Putamen (tissue), 1 donor: ENCODE results near the gene RAMP2.
"Not testable (repeated sequence)": the region's sequence is repeated elsewhere in the genome, so short reads cannot be mapped to it uniquely, and the experiment has no call there.

Experiments used
- DNase-seq: peaks from one replicate; pipeline ENCODE4 v3.0.0-alpha.2; 2016; ENCODE audit warnings: low spot score

RAMP2 gene

DNA sequence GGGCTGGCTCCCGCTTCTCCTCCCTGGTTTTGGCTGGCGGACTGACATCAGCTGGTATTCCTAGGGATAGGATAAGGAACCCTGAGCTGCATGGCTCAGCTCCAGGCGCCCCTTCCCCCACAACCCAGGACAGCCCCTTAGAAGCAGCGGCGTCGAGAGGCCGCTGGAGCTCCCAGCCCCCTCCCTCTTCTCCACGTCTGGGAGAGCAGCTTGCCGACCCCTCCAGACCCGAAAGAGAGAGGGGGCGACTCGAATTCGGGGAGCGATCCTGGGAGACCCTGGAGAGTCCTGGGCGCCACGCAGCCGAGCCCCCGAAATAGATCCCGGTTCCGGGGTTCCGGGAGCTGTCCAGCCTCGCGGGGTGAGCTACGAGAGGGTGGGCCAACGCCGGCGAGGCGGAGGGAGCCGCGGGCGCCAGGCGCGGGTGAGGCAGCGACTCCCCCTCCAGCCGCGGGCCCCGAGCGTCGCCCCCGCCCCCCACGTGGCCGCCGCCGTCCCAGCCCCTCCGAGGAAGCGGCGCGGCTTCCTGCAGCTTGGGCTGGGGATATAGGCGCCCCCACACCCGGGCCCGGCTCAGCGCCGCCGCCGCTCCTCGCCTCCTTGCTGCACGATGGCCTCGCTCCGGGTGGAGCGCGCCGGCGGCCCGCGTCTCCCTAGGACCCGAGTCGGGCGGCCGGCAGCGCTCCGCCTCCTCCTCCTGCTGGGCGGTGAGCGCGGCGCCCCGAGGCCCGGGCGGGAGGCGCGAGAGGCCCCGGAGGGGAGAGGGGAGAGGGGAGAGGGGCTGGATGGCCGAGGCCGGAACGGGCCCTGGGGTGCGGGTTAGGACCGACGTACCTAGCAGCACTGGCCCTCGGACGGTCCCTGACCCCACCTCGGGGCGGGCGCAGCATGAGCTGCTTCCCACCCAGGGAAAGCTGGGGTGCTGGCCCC is at the start of gene RAMP2:
TSS of gene RAMP2 (plus strand) at position 576 of the 930 bp plus-strand sequence. CDS start at position 611, 35 bp downstream.
- DNase-seq: no peak

DNA sequence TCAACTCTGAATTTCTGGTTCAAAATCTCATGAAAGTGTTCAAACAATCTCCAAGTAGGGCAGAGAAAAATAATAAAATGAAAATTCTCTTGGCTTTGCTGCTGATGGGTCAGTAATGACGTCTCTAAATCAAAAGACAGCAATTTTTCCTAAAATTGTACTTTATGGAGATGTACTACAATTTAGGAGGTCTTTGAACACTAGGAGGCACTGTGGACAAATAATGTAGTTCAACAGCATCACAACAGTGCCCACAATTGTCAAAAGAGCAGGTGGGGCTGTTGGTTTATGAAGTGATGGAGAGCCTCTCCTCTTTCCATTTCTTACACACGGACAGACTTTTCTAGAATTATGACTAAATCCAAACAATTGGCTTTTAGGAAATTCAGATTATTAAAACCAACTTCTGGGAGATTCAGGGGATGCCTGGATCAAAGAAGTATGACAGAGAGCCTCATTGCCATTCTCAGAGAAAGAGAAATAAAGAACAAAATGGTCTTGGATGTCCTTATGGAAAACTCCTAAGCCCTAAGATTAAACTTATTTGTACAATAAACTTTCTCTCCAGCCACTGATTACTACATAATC is 39.9 kb upstream of the RAMP2 start:
- peak; percentile 68 for DNase-seq

GRCh38 chr17:42723636-42724035 is 37.4 kb upstream of the RAMP2 start:
- DNase-seq: no peak

DNA sequence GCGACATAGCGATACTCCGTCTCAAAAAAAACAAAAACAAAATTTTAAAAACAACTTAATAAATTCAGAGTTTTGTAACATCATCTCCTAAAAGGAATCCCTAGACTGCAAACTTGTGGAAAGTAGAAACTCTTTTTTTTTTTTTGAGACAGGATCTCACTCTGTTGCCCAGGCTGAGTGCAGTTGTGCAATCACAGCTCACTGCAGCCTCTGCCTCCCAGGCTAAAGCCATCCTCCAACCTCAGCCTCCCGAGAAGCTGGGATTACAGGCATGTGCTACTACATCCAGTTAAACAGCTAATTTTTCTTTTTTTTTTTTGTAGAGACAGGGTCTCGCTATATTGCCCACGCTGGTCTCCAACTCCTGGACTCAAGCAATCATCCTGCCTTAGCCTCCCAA is 35.9 kb upstream of the RAMP2 start:
- no peak for DNase-seq

DNA sequence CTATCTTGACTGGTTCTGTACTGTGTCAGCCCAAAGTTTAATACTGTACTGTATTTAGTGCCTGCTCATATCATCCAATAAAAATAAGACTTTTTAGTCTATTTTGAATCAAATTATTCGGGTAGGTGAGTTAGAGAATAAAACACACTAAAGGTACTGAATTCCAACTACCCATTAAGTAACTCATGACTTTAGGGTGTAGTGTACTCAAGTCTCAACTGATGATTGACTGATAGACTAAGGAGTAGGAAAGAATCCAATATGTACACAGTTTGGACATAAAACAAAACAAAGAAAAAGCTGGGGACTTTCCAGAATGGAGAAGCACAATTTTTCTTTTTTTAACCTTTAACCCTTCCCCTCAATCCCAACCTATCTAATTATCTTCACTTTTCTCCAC is 20.3 kb upstream of the RAMP2 start:
- no peak for DNase-seq

DNA sequence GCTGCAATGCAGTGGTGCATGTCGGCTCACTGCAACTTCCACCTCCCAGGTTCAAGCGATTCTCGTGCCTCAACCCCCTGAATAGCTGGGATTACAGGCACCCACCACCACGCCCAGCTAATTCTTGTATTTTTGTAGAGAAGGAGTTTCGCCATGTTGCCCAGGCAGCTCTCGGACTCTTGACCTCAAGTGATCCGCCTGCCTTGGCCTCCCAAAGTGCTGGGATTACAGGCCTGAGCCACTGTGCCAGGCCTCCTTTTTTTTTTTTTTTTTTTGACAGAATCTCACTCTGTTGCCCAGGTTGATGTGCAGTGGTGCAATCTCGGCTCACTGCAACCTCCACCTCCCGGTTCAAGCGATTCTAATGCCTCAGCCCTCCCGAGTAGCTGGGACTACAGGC is 18.1 kb upstream of the RAMP2 start:
- not testable (repeated sequence) for DNase-seq

DNA sequence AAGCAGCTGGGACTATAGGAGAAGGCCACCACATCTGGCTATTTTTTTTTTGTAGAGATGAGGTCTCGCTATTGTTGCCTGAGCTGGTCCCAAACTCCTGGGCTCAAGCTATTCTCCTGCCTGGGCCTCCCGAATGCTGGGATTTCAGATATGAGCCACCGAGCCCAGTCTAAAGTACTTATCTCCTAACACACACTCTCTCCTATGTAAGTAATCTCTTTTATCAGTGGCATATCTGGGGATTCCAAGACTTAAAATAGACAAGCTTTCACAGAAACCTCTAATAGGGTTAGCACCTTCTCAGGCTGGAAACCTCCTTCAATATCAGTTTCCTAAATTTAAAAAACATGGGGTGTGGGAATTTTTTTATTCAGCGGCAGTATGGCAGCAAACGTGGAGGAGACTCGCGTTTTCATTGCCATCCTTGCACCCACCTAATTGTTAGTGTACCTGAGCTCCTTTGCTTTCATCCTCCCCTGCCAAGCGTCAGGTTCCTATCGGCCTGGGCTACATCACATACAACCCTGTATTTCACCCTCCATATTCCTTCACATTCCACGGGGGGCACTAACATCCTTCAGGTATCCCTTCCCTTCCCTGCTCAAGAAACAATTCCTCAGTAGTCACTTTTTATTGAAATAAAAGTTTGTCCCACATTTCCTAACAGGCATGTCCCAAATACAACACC is 17.3 kb upstream of the RAMP2 start:
- DNase-seq: no peak

DNA sequence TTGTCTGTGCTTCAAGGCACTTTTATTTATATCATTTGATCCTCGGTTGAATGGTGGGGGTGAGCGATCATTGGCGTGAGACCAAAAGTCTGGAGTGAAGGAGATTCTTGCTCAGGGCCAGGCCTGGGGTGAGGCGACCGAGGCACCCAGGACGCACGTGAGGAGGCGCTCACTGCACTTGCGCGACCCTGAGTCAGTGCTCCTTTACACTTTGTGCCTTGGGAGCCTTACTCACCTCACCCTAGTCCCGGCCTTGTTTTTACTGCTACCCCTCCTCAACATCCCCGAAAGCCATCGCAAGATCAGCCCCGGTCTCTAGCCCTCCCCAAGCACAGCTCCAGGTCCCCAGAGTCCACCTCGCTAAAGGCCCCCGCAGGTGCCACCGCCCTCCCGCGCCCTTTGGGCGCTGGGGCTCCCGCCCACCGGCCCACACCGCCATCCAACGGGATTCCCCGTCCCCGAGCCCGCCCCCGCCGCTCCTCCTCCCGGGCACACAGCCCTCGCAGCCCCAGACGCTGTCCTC is 16.7 kb upstream of the RAMP2 start:
- peak; percentile 42 for DNase-seq

- DNase-seq: peak; percentile 91
Observed at GRCh38 chr17:42744806-42745617, 16.0 kb upstream of the RAMP2 start, which contains the start of gene EZH1. Gene EZH1 (minus strand): TSS chr17:42745040. CDS start chr17:42728941, 16,099 bp downstream.

- DNase-seq: no peak
Observed at GRCh38 chr17:42748202-42748907, 12.7 kb upstream of the RAMP2 start.

DNA sequence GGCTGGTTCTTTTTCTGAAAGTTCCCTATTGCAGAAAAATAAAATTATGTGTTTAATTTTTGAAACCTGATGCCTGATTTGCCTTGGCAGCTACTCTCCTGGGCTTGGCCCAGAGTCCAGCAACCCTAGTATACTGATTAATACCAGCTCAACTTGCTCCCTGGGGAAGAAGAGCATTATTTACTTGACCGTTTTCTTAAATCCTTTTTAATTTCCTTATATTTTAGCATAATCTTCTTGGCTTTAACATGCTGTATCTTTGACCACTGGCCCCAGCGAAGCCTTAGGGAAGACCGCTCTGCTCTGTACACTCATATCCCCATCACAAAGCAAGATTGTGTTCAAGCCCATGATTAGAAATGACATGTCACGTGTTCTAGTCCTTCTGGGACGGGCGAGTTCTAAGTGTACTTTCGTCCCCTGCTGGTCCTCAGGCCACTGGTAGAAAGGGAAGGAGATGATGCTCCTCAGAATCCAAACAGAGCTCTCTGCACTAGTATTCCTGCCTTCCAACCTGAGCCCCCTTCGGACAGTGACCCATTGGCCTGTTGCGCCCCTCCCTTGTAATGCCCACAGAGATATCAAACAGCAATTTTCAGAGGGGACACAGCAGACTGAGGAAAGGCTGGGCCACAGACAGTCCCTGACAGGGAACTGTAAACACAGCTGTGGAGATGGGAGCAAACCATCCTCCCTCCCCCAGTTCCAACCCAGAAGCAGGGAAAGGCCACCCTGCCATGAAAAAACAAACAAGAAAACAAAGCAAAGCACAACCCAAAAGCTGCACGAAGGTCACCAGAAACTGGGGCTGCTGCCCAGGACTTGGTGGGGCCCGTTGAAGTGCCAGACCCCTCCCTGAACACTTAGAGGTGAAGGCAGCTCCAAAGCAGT is 11.9 kb upstream of the RAMP2 start:
- no peak for DNase-seq

DNA sequence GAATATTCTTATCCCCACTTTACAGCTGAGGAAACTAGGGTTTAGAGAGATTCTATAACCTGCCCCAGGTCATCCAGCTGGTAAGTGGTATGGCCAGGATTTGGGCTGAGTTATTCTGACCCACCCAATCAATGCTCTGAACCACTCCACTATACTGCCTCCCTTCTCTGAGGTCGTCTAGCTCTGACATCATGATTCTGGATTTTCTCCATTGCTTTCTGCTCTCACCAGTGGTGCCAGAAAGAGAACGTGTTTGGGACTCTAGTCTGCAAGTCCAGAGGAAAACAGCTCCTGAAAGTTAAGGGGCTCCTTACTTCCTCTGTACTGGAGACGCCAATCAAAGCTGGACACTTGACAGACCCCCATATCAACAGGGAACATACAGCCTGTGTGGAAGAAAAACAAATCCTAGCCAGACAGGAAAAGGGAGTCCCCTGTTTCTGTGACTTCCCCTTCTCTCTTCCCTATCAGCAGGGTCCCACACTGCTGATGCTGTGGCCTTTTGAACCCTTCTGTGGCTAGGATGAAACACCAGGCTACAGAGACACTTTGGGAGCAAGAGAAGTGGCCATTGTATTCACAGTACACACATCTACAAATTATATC is 10.2 kb upstream of the RAMP2 start:
- no peak for DNase-seq

GRCh38 chr17:42751628-42752027 is 9.4 kb upstream of the RAMP2 start:
- no peak for DNase-seq

DNA sequence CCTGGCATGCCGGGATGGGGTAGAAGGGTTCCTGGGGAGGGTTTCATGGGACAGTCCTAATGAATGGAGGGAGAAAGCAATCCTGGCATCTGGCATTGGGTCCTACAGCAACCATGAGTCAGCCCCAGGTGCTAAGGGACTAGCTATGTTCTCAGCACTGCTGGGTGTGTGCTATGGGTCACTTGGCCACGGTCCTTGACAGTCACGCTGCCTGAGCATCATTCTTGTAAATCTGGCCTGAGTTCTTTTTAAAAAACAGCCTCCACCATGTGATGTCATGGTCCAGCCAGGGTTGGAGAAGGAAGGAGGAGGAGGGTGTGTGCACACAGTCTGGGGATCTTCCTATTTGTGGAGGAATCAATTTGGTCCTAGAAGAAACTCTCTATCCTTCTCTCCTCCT is 6.2 kb upstream of the RAMP2 start:
- DNase-seq: no peak

GRCh38 chr17:42759982-42760651 is 910 bp upstream of the RAMP2 start:
- DNase-seq: no peak

GRCh38 chr17:42761638-42762037 is 611 bp downstream of the RAMP2 start:
- no peak for DNase-seq

- no peak for DNase-seq
Observed at GRCh38 chr17:42766124-42766523, 5.1 kb downstream of the RAMP2 start.

DNA sequence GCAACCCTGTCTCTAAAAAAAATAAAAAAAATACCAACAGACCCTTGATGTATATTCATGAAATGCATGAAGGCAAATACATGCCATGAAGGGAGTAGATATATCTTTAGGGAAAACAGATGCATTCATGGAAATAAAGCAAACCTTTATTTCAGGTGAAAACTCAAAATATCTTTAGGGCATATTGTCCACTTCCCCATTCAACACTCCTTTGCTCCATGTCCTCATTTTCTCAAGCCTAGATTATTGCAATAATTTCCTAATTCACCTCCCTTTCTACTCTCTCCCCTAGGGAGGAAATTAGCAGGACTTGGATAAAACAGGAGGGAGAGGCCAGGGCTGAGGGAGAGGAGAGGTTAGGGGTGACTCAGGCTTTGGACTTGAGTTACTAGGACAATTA is 6.5 kb downstream of the RAMP2 start:
- no peak for DNase-seq

DNA sequence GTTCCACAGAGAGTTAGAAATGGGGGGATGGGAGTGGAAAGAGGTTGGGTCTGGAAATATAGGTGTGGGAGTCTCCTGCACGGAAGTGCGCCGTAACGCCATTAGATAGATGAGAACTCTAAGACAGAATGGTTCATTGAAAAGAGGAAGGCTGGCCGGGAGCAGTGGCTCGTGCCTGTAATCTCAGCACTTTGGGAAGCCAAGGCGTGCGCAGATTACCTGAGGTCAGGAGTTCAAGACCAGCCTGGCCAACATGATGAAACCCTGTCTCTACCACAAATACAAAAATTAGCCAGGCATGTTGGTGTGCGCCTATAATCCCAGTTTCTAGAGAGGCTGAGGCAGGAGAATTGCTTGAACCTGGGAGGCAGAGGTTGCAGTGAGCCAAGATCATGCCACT is 7.0 kb downstream of the RAMP2 start:
- not testable (repeated sequence) for DNase-seq
